Nephron (organoid): Measurements from ENCODE around the gene AP5S1.
"Not testable (repeated sequence)": the region's sequence is repeated elsewhere in the genome, so short reads cannot be mapped to it uniquely, and the experiment has no call there.

Experiments
- H3K27ac Mint-ChIP-seq, 3 experiments: 2 replicates each; pipeline ENCODE4 v1.8.0; 2020; ENCODE audit warnings: mixed read lengths in 3 of 3, mild to moderate bottlenecking in 2 of 3, moderate library complexity in 1 of 3
- H3K27me3 Mint-ChIP-seq: 2 replicates; pipeline ENCODE4 v1.8.0; 2021; ENCODE audit warnings: low read depth, mild to moderate bottlenecking, moderate library complexity, mixed read lengths
- H3K36me3 Mint-ChIP-seq: 2 replicates; pipeline ENCODE4 v1.8.0; 2020; ENCODE audit warnings: low read depth, mixed read lengths
- H3K4me1 Mint-ChIP-seq: 2 replicates; pipeline ENCODE4 v1.8.0; 2020; ENCODE audit warnings: mixed read lengths
- H3K4me3 Mint-ChIP-seq, 3 experiments: 2 replicates each; pipeline ENCODE4 v1.8.0; 2020; ENCODE audit warnings: mild to moderate bottlenecking in 3 of 3, mixed read lengths in 3 of 3, moderate library complexity in 2 of 3
- H3K9me3 Mint-ChIP-seq: 2 replicates; pipeline ENCODE4 v1.8.0; 2020; ENCODE audit warnings: mixed read lengths
- TF ChIP-seq, protein P1 (sequence below), 3 experiments: fragments of 200-600 bp; sonication (generic); IDR thresholded peaks; one replicate each; pipeline ENCODE4 v1.5.0; 2021; ENCODE audit warnings: antibody characterized with exemption in 3 of 3; ENCODE audit not compliant: unreplicated experiment in 3 of 3

AP5S1 gene

DNA sequence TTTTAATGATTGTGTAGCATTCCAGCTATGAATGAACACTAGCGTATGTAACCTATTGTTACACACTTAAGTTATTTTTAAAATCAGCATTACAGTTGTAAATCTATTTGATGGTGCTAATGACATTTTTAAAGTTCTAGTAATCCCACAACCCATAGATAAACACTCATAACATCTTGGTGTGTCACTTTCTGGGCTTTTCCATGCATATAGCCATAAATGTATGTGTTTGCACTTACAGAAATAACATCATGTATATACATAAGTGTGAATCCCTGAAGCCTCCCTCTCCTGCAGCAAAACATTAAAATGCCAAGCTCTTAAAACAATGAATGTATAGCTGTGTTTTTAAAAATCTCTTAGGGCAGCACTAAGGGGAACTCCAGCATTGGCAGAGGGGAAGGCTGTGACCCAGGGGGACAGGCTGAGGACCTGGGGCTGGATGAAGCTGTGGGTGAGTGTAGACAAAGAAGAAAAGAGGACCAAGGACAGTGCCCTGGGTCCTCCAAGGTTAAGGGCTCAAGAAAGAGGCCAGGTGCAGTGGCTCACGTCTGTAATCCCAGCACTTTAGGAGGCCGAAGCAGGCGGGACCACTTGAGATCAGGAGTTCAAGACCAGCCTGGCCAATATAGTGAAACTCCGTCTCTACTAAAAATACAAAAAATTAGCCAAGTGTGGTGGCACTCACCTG, 32.9 kb upstream of the AP5S1 start:
- Mint-ChIP-seq H3K9me3 (no peaks in the 10 kb centered on the region), H3K27ac (peak overlapping the region; percentile 26 to 66 (median 29)), H3K36me3 (peaks cover 4% of the 10 kb centered on the region), H3K4me1 (peaks cover 29% of the 10 kb centered on the region), H3K27me3 (peaks cover 3% of the 10 kb centered on the region), H3K4me3 (peak overlapping the region; percentile 76 to 87 (median 84))
- TF ChIP-seq, protein P1, sequence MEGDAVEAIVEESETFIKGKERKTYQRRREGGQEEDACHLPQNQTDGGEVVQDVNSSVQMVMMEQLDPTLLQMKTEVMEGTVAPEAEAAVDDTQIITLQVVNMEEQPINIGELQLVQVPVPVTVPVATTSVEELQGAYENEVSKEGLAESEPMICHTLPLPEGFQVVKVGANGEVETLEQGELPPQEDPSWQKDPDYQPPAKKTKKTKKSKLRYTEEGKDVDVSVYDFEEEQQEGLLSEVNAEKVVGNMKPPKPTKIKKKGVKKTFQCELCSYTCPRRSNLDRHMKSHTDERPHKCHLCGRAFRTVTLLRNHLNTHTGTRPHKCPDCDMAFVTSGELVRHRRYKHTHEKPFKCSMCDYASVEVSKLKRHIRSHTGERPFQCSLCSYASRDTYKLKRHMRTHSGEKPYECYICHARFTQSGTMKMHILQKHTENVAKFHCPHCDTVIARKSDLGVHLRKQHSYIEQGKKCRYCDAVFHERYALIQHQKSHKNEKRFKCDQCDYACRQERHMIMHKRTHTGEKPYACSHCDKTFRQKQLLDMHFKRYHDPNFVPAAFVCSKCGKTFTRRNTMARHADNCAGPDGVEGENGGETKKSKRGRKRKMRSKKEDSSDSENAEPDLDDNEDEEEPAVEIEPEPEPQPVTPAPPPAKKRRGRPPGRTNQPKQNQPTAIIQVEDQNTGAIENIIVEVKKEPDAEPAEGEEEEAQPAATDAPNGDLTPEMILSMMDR (IDR thresholded peaks at IDR 0.05; ENCODE audit: unreplicated experiment in 3 of 3) = no peak

DNA sequence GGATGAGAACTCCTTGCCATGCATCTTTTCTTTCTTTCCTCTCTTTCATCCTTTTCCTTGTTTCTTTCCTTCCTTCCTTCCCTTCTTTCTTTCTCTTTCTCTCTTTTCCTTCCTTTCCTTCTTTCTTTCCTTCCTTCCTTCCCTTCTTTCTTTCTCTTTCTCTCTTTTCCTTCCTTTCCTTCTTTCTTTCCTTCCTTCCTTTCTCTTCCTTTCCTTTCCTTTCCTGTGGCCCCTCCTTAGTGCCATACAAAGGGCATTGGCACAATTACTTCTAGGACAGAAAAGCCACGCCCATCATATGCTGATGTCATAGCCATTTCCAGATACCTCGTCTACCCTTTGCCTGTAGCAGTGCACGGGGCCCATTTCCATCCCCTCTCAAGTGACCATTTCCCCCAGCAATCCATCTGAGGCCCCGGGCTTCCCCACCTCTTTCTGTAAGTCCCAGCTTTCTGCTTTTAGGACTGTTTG, 31.6 kb upstream of the AP5S1 start:
- H3K27me3 Mint-ChIP-seq = peaks cover 4% of the 10 kb centered on the region
- TF ChIP-seq, protein P1 (IDR thresholded peaks at IDR 0.05; ENCODE audit: unreplicated experiment in 3 of 3) = no peak
- peaks cover 4% of the 10 kb centered on the region for H3K36me3 Mint-ChIP-seq
- H3K9me3 Mint-ChIP-seq = no peaks in the 10 kb centered on the region
- peaks cover 24% of the 10 kb centered on the region for H3K4me1 Mint-ChIP-seq
- H3K27ac Mint-ChIP-seq = peak overlapping the region in 2 of 3 experiments; percentile 2 to 15
- H3K4me3 Mint-ChIP-seq = peak overlapping the region; percentile 52 to 78 (median 71)

DNA sequence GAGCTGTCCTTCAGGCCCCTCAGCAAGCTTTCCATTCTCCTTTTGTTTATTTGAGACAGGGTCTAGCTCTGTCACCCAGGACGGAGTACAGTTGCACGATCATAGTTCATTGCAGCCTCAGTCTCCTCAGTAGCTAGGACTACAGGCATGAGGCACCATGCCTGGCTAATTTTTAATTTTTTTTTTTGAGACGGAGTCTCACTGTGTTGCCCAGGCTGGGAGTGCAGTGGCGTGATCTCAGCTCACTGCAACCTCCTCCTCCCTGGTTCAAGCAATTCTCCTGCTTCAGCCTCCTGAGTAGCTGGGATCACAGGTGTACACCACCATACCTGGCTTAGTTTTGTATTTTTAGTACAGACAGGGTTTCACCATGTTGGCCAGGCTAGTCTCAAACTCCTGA, 31.1 kb upstream of the AP5S1 start:
- Mint-ChIP-seq H3K4me3 (peak overlapping the region; percentile 52 to 78 (median 71)), H3K4me1 (peaks cover 23% of the 10 kb centered on the region), H3K27ac (peak overlapping the region in 2 of 3 experiments; percentile 2 to 15)
- not testable (repeated sequence) for H3K36me3 Mint-ChIP-seq, H3K9me3 Mint-ChIP-seq, H3K27me3 Mint-ChIP-seq

DNA sequence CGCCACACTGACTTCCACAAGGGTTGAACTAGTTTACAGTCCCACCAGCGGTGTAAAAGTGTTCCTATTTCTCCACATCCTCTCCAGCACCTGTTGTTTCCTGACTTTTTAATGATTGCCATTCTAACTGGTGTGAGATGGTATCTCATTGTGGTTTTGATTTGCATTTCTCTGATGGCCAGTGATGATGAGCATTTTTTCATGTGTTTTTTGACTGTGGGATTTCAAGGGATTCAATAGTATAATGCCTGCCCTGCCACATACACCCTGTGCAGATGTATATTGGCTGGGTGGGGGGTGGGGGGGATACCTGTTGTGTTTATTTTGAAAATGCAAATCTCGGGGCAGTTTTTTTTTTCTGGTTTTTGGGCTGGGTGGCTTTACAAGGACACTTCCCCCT, 26.2 kb upstream of the AP5S1 start:
- H3K27me3 Mint-ChIP-seq, H3K27ac Mint-ChIP-seq, H3K9me3 Mint-ChIP-seq, H3K36me3 Mint-ChIP-seq: not testable (repeated sequence)
- Mint-ChIP-seq H3K4me3 (peak overlapping the region; percentile 41 to 57 (median 56)), H3K4me1 (peaks cover 34% of the 10 kb centered on the region)

DNA sequence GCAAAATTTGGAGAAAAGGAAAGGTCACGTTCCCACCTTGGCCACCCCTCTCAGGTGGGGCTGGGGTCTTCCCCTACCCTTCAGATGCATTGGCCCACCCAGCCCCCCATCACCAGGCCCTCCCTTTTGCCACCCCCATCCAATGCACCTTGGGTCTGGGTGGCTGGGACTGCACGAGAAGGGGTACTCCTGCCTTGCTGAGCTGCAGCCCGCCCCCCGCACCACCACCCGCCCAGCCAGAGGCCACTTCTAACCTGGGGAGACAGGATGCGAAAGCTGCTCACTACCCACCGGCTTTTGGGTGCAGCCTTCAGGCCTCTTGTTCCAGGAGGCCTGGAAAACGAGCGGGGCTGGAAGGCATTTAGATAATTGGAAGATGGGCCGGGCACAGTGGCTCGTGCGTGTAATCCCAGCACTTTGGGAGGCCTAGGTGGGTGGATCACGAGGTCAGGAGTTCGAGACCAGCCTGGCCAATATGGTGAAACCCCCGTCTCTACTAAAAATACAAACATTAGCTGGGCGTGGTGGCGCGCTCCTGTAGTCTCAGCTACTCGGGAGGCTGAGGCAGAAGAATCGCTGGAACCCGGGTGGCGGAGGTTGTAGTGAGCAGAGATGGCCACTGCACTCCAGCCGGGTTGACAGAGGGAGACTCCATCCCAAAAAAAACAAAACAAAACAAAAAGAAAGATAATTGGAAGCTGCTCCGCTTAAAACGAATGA, 25.5 kb upstream of the AP5S1 start:
- H3K9me3 Mint-ChIP-seq = no peaks in the 10 kb centered on the region
- TF ChIP-seq, protein P1 (IDR thresholded peaks at IDR 0.05; ENCODE audit: unreplicated experiment in 3 of 3) = no peak
- peak overlapping the region in 2 of 3 experiments; percentile 88 to 95 for H3K27ac Mint-ChIP-seq
- H3K36me3 Mint-ChIP-seq = no peaks in the 10 kb centered on the region
- peaks cover 4% of the 10 kb centered on the region for H3K27me3 Mint-ChIP-seq
- H3K4me3 Mint-ChIP-seq = peak overlapping the region; percentile 87 to 92 (median 88)
- H3K4me1 Mint-ChIP-seq = peaks cover 41% of the 10 kb centered on the region

DNA sequence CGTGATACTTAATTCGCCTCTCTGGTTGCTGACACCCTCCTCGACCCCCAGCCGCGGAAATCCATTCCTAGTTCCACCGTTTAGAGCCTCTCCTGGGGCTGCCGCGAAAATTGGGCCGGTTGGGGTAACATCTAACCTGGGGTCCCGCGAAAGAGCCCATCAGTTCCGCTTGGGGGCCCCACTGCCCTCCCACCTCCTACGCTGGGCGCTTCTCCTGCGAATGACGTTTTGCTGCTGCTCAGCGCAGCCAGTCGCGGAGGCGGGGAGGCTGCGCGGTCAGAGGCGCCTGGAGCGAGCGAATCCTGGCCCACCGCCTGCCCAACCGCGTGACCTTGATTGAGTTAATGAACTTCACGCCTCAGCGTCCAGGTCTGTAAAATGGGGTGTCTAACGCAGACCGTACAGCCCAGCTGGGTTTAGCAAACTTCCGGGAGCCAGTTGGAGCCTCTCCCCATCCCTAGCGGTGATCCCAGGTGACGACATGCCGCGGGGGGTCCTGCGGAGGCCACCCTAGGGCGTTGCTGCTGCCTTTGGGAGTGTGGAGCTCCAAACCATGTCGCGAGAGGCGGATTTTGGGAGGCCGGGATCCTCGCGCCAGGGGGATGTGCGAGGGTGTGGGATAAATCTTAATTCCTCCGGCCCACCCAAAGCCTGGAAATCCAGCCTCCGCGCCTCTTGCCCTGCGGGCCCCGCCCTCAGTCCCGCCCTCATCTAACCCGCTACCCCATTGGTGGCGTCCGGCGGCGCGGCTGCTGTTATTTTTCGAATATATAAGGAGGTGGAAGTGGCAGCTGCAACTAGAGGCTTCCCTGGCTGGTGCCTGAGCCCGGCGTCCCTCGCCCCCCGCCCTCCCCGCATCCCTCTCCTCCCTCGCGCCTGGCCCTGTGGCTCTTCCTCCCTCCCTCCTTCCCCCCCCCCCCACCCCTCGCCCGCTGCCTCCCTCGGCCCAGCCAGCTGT, 24.6 kb upstream of the AP5S1 start, which contains the start of gene CDC25B:
TSS of gene CDC25B (plus strand) at position 800 of the 958 bp plus-strand sequence. CDS start 222 bp downstream, outside the sequence.
- TF ChIP-seq, protein P1 (IDR thresholded peaks at IDR 0.05; ENCODE audit: unreplicated experiment in 3 of 3) = peak in 2 of 3 experiments; percentile 37 to 41
- Mint-ChIP-seq H3K27me3 (peaks cover 4% of the 10 kb centered on the region), H3K9me3 (no peaks in the 10 kb centered on the region), H3K36me3 (no peaks in the 10 kb centered on the region), H3K4me1 (peaks cover 49% of the 10 kb centered on the region), H3K27ac (peak within 1 kb of the TSS; percentile 97 to 99 (median 98)), H3K4me3 (peak within 1 kb of the TSS; percentile 87 to 92 (median 88))
